K562 treated with DMSO at 1 percent for 4 hours (cell line): Measurements from ENCODE around the gene COASY. TPM values are rescaled to one million over a fixed set of nuclear protein-coding genes. Genes with fewer than 3 reads are reported as not detected.

Experiments used
- total RNA-seq: library from RNA; unstranded; fragments of 300-600 nt; gene quantifications from 2 replicates; pipeline ENCODE4 v1.2.3, GENCODE V29; 2022; ENCODE audit not compliant: insufficient read depth

The COASY gene
- 109 and 140 TPM in 2 replicates for total RNA-seq

DNA sequence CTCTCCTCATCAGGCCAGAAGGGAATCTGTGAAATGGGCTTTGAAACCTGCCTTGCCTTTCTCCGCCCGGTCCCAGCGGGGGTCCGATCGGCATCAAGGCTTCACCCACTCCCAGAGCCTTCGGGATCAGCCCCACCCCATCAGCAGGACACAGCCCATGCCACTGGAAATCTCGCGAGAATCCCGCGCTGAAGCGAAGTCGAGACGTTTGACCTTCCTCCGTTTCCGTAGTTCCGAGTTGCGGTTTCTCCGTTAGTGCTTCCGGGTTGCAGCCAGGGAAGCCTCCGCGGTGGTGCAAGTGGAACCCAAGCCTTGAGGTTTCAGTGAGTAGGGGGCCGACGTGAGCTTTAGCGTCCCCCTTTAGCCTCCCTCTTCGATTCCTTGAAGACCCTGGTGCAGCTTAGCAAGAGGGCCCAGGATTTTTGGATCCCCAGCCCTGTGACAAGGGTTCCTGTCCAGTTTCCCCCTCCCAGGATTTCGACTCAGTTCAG, at the start of gene COASY:
Gene COASY (plus strand): TSS at position 252 of the 491 bp plus-strand sequence. CDS start 475 bp downstream, outside the sequence.

DNA sequence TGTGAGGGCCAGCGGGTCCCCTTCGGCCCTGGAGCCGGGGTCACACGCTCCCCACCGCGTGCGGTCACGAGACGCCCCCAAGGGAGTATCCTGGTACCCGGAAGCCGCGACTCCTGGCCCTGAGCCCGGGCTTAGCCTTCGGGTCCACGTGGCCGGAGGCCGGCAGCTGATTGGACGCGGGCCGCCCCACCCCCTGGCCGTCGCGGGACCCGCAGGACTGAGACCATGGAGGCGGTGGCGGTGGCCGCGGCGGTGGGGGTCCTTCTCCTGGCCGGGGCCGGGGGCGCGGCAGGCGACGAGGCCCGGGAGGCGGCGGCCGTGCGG, 25.9 kb upstream of the COASY start, which contains the start of gene NAGLU:
Gene NAGLU (plus strand): TSS at position 194 of the 324 bp plus-strand sequence. CDS start 32 bp downstream, at position 226.

DNA sequence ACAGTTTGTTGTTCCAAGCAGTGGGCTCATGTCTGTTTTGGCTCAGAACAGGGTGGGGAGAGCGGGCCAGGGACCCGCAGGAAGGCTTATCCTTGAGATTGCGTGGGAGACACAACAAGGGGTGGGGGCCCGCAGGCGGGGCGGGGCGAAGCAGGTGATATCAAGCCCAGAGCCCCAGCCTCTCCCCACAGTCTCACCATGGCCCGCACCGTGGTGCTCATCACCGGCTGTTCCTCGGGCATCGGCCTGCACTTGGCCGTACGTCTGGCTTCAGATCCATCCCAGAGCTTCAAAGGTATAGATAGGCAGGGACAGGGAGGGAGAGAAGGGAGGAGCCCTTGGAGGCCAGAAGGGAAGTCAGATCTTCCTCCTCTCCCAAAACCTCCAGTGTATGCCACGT, 9.2 kb upstream of the COASY start, which contains the start of gene HSD17B1:
Gene HSD17B1 (plus strand): TSS at position 188 of the 400 bp plus-strand sequence. CDS start 11 bp downstream, at position 199.

DNA sequence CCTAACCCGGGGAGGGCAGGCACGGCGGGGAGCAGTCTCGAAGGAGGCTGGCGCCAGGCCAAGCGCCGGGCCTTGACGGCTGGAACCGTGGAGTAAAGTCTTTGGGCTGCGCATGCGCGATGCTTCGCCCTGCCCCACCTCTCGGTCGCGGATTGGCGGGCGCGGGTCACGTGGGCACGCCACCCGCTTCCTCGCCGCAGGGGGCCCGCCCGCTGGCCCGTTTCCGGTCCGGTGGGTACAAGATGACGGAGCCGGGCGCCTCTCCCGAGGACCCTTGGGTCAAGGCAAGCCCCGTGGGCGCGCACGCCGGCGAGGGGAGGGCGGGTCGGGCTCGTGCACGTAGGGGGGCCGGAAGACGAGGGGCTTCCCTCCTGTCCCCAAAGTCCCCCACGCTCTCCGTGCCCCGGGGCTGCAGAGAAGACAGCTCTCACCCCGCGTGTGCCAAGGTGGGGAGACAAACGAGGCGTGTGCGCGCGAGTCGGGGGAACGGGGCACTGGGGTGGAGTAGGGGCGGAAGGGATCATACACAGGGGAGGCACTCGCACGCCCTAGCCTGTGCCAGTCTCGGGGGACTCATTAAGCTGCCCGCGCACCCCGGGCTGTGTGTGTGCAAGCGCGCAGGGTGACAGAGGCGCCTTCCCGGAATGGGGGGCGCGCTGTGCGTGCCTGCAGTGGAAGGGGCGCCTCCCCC, 5.1 kb downstream of the COASY start, which contains the start of gene MLX:
Gene MLX (plus strand): TSS at position 218 of the 691 bp plus-strand sequence. CDS start 25 bp downstream, at position 243.

DNA sequence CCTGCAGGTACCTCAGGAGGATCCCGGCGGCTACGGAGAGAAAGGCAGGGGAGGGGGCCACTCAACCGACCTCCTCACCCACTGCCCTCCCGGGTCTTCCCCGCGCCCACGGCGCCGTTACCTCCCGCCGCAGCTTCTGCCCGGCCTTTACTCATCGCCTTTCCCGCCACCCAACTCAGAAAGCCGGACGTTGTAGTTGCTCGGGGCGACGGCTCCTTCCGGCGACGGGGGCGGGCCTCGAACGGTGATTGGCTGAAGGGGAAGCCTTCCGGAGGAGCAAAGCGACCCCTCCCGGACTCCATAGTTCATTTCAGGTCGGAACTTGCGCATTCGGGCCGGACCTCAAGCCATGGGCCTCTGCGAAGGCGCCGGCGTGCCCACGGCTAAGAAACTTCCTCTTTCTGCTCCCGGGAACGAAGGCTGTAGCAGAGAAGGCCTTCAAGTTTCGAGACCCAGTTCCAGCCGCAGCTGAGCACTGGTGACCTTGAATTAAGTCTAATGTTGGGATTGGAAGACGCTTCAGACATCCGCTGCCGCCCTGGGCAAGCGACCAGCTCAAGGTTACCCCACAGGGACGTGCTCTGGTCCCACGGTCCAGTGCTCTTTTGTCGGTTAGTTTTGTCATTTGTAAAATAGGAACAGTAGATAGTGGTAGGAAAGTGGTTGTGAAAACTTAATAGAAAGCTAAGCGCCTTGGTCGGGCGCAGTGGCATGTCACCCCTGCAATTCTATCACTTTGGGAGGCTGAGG, 15.8 kb downstream of the COASY start, which contains the start of gene PSMC3IP:
Gene PSMC3IP (minus strand): TSS at position 198 of the 750 bp plus-strand sequence. CDS start 43 bp downstream, at position 155.

DNA sequence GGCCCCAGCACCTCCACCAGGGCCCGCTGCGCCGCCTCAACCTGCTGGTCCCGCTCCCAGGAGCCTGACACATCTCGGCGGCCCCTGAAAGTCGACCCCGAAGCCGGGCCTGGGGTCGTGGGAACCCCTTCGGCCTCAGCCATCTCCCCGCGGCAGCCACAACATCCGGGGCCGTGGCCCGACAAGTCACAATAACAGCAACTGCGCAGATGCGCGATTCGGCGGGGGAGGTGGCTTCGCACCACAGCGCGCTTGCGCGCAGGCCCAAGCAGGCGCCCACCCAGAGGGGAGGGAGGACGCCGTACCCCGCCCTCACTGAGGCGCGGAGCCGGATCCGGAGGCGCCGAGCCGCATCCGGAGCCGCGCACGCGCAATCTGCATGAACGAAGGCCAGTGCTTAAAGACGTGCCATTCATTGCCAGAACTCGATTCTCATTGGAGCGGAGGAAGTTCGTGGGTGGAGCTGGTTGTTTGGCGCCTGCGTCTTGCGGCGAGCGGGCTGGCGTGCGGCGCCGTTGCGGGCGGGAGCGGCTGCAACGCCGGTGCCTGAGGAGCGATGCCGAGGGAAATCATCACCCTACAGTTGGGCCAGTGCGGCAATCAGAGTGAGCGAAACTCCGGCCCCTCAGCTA, 47.4 kb downstream of the COASY start, which contains the start of the genes RETREG3 and TUBG1:
Gene RETREG3 (minus strand): TSS at position 193 of the 632 bp plus-strand sequence. CDS start 50 bp downstream, at position 143.
Gene TUBG1 (plus strand): TSS at position 502 of the 632 bp plus-strand sequence. CDS start 55 bp downstream, at position 557.

Other genes with a start within 250 kb of the COASY start
- gene STAT3, start 173.7 kb upstream of the COASY start, total RNA-seq: 75.1 and 79.1 TPM in 2 replicates
- gene CAVIN1, start 138.9 kb upstream of the COASY start, total RNA-seq: 71.3 and 82.9 TPM in 2 replicates
- gene ATP6V0A1, start 103.3 kb upstream of the COASY start, total RNA-seq: 52.6 and 60.6 TPM in 2 replicates
- 13.2 and 16.3 TPM in 2 replicates for gene NAGLU, start 25.9 kb upstream of the COASY start, total RNA-seq
- gene HSD17B1, start 9.2 kb upstream of the COASY start, total RNA-seq: 7.7 and 8.1 TPM in 2 replicates
- 31.3 and 35.0 TPM in 2 replicates for gene MLX, start 5.0 kb downstream of the COASY start, total RNA-seq
- gene PSMC3IP, start 15.6 kb downstream of the COASY start, total RNA-seq: 52.8 and 68.2 TPM in 2 replicates
- gene RETREG3, start 47.2 kb downstream of the COASY start, total RNA-seq: 19.3 and 21.9 TPM in 2 replicates
- gene TUBG1, start 47.5 kb downstream of the COASY start, total RNA-seq: 113 and 129 TPM in 2 replicates
- gene TUBG2, start 97.1 kb downstream of the COASY start, total RNA-seq: not detected in 2 replicates
- 32.9 and 42.6 TPM in 2 replicates for gene PLEKHH3, start 114.8 kb downstream of the COASY start, total RNA-seq
- gene CCR10, start 119.7 kb downstream of the COASY start, total RNA-seq: 7.6 and 9.2 TPM in 2 replicates
- 1.3 and 3.1 TPM in 2 replicates for gene CNTNAP1, start 120.4 kb downstream of the COASY start, total RNA-seq
- gene EZH1, start 182.9 kb downstream of the COASY start, total RNA-seq: 17.7 and 17.9 TPM in 2 replicates
- not detected in 2 replicates for gene RAMP2, start 199.1 kb downstream of the COASY start, total RNA-seq
- 93.6 and 122 TPM in 2 replicates for gene VPS25, start 211.3 kb downstream of the COASY start, total RNA-seq
- gene WNK4, start 218.5 kb downstream of the COASY start, total RNA-seq: 5.5 and 14.0 TPM in 2 replicates
- gene COA3, start 236.6 kb downstream of the COASY start, total RNA-seq: 45.6 and 46.7 TPM in 2 replicates
- gene CNTD1, start 236.7 kb downstream of the COASY start, total RNA-seq: not detected in 2 replicates